Glutamatergic neuron (in vitro differentiated cells): Measurements from ENCODE around the gene PELI2. TPM values are rescaled to one million over a fixed set of nuclear protein-coding genes. Genes with fewer than 3 reads are reported as not detected.

Experiments
- DNase-seq: peaks from one replicate; pipeline ENCODE4 v3.0.0; 2022
- H3K27ac Mint-ChIP-seq: one replicate; pipeline ENCODE4 v1.8.0; 2020; ENCODE audit warnings: mild to moderate bottlenecking, mixed read lengths, inconsistent platforms; ENCODE audit not compliant: unreplicated experiment
- H3K27me3 Mint-ChIP-seq: one replicate; pipeline ENCODE4 v1.8.0; 2020; ENCODE audit warnings: mild to moderate bottlenecking, moderate library complexity, mixed read lengths, inconsistent platforms; ENCODE audit not compliant: unreplicated experiment
- H3K36me3 Mint-ChIP-seq: one replicate; pipeline ENCODE4 v1.8.0; 2020; ENCODE audit warnings: mild to moderate bottlenecking, mixed read lengths, inconsistent platforms; ENCODE audit not compliant: unreplicated experiment
- H3K4me1 Mint-ChIP-seq: one replicate; pipeline ENCODE4 v1.8.0; 2020; ENCODE audit warnings: mild to moderate bottlenecking, low read depth, mixed read lengths, inconsistent platforms; ENCODE audit not compliant: unreplicated experiment
- H3K4me3 Mint-ChIP-seq: one replicate; pipeline ENCODE4 v1.8.0; 2020; ENCODE audit warnings: mild to moderate bottlenecking, mixed read lengths, inconsistent platforms; ENCODE audit not compliant: unreplicated experiment
- H3K9me3 Mint-ChIP-seq: one replicate; pipeline ENCODE4 v1.8.0; 2020; ENCODE audit warnings: mild to moderate bottlenecking, moderate library complexity, mixed read lengths, inconsistent platforms; ENCODE audit not compliant: unreplicated experiment
- CTCF ChIP-seq: fragments of 200-600 bp; sonication (generic); IDR thresholded peaks from one replicate; pipeline ENCODE4 v1.5.0; 2021; ENCODE audit not compliant: partially characterized antibody, unreplicated experiment
- total RNA-seq: library from RNA; stranded (reverse); fragmentation: NEBNext Ultra II Directional; extraction: Animal tissue kit (Norgen Biotek cat#: 25700); gene quantifications from one replicate; pipeline ENCODE4 v1.2.1, GENCODE V29; 2021; ENCODE audit not compliant: unreplicated experiment

PELI2 gene
- total RNA-seq, 1 donor from 2014 or later = 158 TPM

- H3K4me3 Mint-ChIP-seq = peak overlapping the region; percentile 56
- peaks cover 14% of the 10 kb centered on the region for H3K9me3 Mint-ChIP-seq
- H3K27ac Mint-ChIP-seq = peak overlapping the region; percentile 75
- peaks cover 15% of the 10 kb centered on the region for H3K27me3 Mint-ChIP-seq
- TF ChIP-seq CTCF = no peak
- no peak for DNase-seq
- H3K4me1 Mint-ChIP-seq = peaks cover 56% of the 10 kb centered on the region
- peaks cover 4% of the 10 kb centered on the region for H3K36me3 Mint-ChIP-seq
Observed at GRCh38 chr14:56295743-56296142, 177.5 kb downstream of the PELI2 start.

DNA sequence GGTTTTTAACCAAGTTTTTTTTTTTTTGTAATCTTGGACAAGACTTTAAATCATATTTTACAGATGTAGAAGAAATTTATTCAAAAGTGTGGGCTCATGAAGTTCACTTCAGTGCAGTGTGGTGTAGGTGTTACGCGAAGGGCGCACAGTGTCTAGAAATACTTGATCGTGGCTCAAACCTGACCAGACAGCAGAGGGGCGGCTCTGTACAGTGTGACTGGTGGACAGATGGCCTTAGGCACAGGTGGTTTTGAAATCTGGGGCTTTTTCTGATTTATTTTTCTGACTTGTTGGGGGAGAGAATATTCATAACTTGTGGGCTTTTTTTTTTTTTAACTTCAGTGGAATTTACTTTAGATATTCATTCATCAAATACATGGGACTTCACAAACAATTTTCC is 179.2 kb downstream of the PELI2 start:
- no peak for TF ChIP-seq CTCF
- Mint-ChIP-seq H3K27ac (peak overlapping the region; percentile 98), H3K36me3 (peaks cover 4% of the 10 kb centered on the region), H3K4me3 (peak overlapping the region; percentile 81), H3K4me1 (peaks cover 56% of the 10 kb centered on the region), H3K9me3 (peaks cover 14% of the 10 kb centered on the region), H3K27me3 (peaks cover 14% of the 10 kb centered on the region)
- peak; percentile 29 for DNase-seq

DNA sequence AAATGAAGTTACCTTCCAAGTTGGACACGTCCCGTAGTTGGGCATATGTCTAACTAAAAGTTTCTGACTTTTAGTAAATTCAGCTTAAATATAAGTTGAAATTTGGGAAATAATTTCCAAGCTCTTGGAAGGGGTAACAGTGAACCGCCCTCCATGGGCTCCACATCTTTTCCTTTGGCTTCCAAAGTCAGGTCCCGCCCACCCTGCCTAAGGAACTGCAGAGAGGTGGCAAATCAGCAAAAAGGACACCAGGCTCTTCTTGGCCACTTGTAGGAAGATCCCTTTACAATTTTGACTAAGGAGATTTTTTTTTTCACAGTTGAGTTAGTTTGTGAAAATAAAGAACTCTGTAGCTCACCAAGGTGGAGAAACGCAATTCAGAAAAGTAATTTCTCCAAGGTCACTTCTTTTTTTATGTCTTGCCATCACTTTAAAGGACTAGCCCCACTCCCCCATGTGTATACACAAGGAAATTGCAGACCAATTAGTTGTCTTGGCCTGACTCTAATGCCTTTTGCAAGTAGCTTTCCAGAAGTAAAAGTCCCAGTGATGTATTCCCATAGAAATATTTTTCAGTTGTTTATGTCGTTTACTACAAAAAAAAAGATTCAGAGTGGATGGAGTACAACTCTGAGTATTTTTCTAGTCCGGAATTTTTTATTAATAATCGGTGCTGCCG is 181.2 kb downstream of the PELI2 start:
- H3K27ac Mint-ChIP-seq = no peak overlapping the region
- H3K4me3 Mint-ChIP-seq = no peak overlapping the region
- peaks cover 14% of the 10 kb centered on the region for H3K9me3 Mint-ChIP-seq
- TF ChIP-seq CTCF = no peak
- no peak for DNase-seq
- peaks cover 10% of the 10 kb centered on the region for H3K27me3 Mint-ChIP-seq
- peaks cover 47% of the 10 kb centered on the region for H3K4me1 Mint-ChIP-seq
- H3K36me3 Mint-ChIP-seq = peaks cover 4% of the 10 kb centered on the region

DNA sequence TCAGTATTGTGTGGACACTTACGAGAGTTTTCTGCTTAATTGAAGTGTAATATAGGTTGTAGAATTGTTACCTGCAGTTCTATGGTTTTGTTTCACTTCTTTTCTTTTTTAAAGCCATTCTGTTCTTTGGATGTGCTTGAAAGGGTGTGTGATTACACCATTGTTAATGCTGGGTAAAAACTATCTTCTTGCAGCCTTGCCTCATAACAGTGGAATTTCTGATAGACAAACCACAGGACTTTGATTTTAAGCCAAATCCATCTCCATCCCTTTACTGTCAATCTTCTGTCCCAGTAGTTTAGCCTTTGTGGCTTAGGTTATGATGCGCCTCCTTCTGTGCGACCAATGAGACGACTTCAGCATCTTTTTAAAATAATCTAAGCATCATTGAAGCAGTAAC is 182.3 kb downstream of the PELI2 start:
- no peak for TF ChIP-seq CTCF
- Mint-ChIP-seq H3K27me3 (peaks cover 10% of the 10 kb centered on the region), H3K9me3 (peaks cover 12% of the 10 kb centered on the region), H3K4me1 (peaks cover 39% of the 10 kb centered on the region), H3K4me3 (no peak overlapping the region), H3K36me3 (peaks cover 4% of the 10 kb centered on the region), H3K27ac (no peak overlapping the region)
- DNase-seq = no peak

DNA sequence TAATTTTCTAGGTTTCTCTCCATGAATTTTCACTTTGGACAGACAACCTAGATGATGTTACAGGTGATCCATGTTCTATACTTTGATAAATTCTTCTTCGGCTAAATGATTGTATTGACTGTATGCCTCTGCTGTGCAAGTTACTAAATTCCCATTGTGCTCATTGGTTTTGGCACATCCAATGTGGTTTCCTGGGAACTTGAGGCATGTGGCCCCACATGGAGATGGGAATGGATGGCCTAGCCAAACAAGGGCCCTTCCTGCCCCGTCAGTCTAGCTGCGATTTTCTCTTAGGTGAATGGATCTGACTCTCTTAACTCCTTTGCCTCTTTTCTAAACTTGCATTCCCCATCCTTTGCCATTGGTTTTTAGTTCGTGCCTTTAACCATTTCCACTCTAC is 186.2 kb downstream of the PELI2 start:
- Mint-ChIP-seq H3K36me3 (no peaks in the 10 kb centered on the region), H3K9me3 (peaks cover 2% of the 10 kb centered on the region), H3K27me3 (peaks cover 2% of the 10 kb centered on the region), H3K4me1 (peaks cover 7% of the 10 kb centered on the region), H3K27ac (no peak overlapping the region), H3K4me3 (no peak overlapping the region)
- no peak for TF ChIP-seq CTCF
- no peak for DNase-seq
